H1 (cell line): Measurements from ENCODE around the gene NF1. TPM values are rescaled to one million over a fixed set of nuclear protein-coding genes. Genes with fewer than 3 reads are reported as not detected.

Experiments used
- ZNF274 ChIP-seq: IDR thresholded peaks from 2 replicates; pipeline ENCODE4 v1.7.0; 2012; ENCODE audit warnings: low read length, borderline replicate concordance; ENCODE audit errors: extremely low read depth
- polyA plus RNA-seq, 7 experiments: library from polyadenylated mRNA; depleted of rRNA in 3 of 7; stranded (reverse) in 5 of 7; unstranded in 2 of 7; fragments of >200 nt in 5 of 7; fragments of 200-250 nt in 2 of 7; gene quantifications; 1 replicate in 5 of 7; 2 replicates in 1 of 7; 4 replicates in 1 of 7; pipeline versions ENCODE4 v1.2.1 to v1.2.3, GENCODE V29; 2011 to 2013; ENCODE audit warnings: missing spikeins in 2 of 7, mixed read lengths in 2 of 7
- total RNA-seq: library from RNA; stranded (reverse); fragmentation: NEBNext Ultra II Directional; extraction: Animal tissue kit (Norgen Biotek cat#: 25700); gene quantifications from 2 replicates; pipeline ENCODE4 v1.2.1, GENCODE V29; 2021

The NF1 gene
- total and polyA plus RNA-seq, 2 of the 8 experiments (the other 6 are each of a cell fraction or from before 2014, with no cell fraction given), result 19.3 to 29.6 TPM

- no peak for TF ChIP-seq ZNF274
Measured at GRCh38 chr17:31060791-31061550, 33.8 kb upstream of the NF1 start (continued).
